ENCODE measurements around the gene PDZD2.

The PDZD2 gene

GRCh38 chr5:31913808-31914207, 274.9 kb downstream of the PDZD2 start:
- no peak for DNase-seq (ENCODE audit: low read depth in 3 of 3, low spot score in 1 of 3)

- DNase-seq (ENCODE audit: low read depth in 3 of 3, low spot score in 1 of 3), result no peak
Measured at GRCh38 chr5:31916327-31916726, 277.4 kb downstream of the PDZD2 start.

- no peak for DNase-seq (ENCODE audit: low read depth in 3 of 3, low spot score in 1 of 3)
Measured at GRCh38 chr5:31918739-31919138, 279.8 kb downstream of the PDZD2 start.

GRCh38 chr5:31921852-31922305, 282.9 kb downstream of the PDZD2 start:
- DNase-seq (ENCODE audit: low read depth in 3 of 3, low spot score in 1 of 3), result no peak

GRCh38 chr5:31924005-31924404, 285.1 kb downstream of the PDZD2 start:
- no peak for DNase-seq (ENCODE audit: low read depth in 3 of 3, low spot score in 1 of 3)

- DNase-seq (ENCODE audit: low read depth in 3 of 3, low spot score in 1 of 3), result no peak
Measured at GRCh38 chr5:31931874-31932273, 292.9 kb downstream of the PDZD2 start.

- DNase-seq (ENCODE audit: low read depth in 3 of 3, low spot score in 1 of 3), result no peak
Measured at GRCh38 chr5:31934156-31934555, 295.2 kb downstream of the PDZD2 start.

- DNase-seq (ENCODE audit: low read depth in 3 of 3, low spot score in 1 of 3), result no peak
Measured at GRCh38 chr5:31935496-31936369, 296.8 kb downstream of the PDZD2 start.

GRCh38 chr5:31936683-31937082, 297.8 kb downstream of the PDZD2 start:
- no peak for DNase-seq (ENCODE audit: low read depth in 3 of 3, low spot score in 1 of 3)

GRCh38 chr5:31937226-31937625, 298.3 kb downstream of the PDZD2 start:
- no peak for DNase-seq (ENCODE audit: low read depth in 3 of 3, low spot score in 1 of 3)

- no peak for DNase-seq (ENCODE audit: low read depth in 3 of 3, low spot score in 1 of 3)
Measured at GRCh38 chr5:31937703-31938102, 298.8 kb downstream of the PDZD2 start.

- no peak for DNase-seq (ENCODE audit: low read depth in 3 of 3, low spot score in 1 of 3)
Measured at GRCh38 chr5:31939151-31939550, 300.2 kb downstream of the PDZD2 start.

GRCh38 chr5:31941151-31941755, 302.3 kb downstream of the PDZD2 start:
- DNase-seq (ENCODE audit: low read depth in 3 of 3, low spot score in 1 of 3), result no peak

GRCh38 chr5:31942546-31942945, 303.6 kb downstream of the PDZD2 start:
- no peak for DNase-seq (ENCODE audit: low read depth in 3 of 3, low spot score in 1 of 3)

GRCh38 chr5:31944684-31945445, 305.9 kb downstream of the PDZD2 start:
- no peak for DNase-seq (ENCODE audit: low read depth in 3 of 3, low spot score in 1 of 3)

GRCh38 chr5:31948006-31948405, 309.1 kb downstream of the PDZD2 start:
- DNase-seq (ENCODE audit: low read depth in 3 of 3, low spot score in 1 of 3), result no peak

- no peak for DNase-seq (ENCODE audit: low read depth in 3 of 3, low spot score in 1 of 3)
Measured at GRCh38 chr5:31952067-31952466, 313.1 kb downstream of the PDZD2 start.

- no peak for DNase-seq (ENCODE audit: low read depth in 3 of 3, low spot score in 1 of 3)
Measured at GRCh38 chr5:31954091-31954490, 315.2 kb downstream of the PDZD2 start.

- no peak for DNase-seq (ENCODE audit: low read depth in 3 of 3, low spot score in 1 of 3)
Measured at GRCh38 chr5:31957151-31957550, 318.2 kb downstream of the PDZD2 start.

- no peak for DNase-seq (ENCODE audit: low read depth in 3 of 3, low spot score in 1 of 3)
Measured at GRCh38 chr5:31962351-31962751, 323.4 kb downstream of the PDZD2 start.

GRCh38 chr5:31962871-31963307, 324.0 kb downstream of the PDZD2 start:
- DNase-seq (ENCODE audit: low read depth in 3 of 3, low spot score in 1 of 3), result no peak

Data from stimulated activated CD4-positive, alpha-beta T cell treated with anti-CD3 and anti-CD28 coated beads, TNF-alpha, amount 100 ng/mL, for 1 hour (primary cell).